IPS DF 19.7 (cell line): ENCODE data around the gene PRND.
"Not testable (repeated sequence)": the region's sequence is repeated elsewhere in the genome, so short reads cannot be mapped to it uniquely, and the experiment has no call there.

Source experiments
- DNase-seq: peaks from one replicate; pipeline ENCODE4 v3.0.0-alpha.2; 2013; ENCODE audit warnings: low read depth, low spot score

The PRND gene, protein sequence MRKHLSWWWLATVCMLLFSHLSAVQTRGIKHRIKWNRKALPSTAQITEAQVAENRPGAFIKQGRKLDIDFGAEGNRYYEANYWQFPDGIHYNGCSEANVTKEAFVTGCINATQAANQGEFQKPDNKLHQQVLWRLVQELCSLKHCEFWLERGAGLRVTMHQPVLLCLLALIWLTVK

DNA sequence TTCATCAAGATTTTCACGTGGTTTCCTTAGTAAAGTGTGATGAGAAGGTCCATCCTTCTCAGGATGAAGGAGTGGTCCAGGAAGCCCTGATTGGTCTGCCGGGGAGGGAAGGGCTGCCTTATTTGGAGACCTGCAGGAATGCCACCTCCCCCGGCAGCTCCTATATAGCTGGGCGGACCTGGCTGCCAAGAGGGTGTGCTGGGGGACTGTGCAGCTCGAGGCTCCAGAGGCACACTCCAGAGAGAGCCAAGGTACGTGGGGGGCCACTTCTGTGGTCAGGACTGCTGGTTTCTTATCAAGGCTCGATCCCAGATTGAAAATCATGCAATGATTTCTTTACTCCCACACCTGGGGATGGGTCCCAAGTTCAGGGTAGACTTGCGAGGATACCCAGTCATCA, at the start of gene PRND:
PRND (plus strand) TSS at position 191 of the 400 bp plus-strand sequence. CDS start 2,643 bp downstream, outside the sequence.
- DNase-seq = no peak

DNA sequence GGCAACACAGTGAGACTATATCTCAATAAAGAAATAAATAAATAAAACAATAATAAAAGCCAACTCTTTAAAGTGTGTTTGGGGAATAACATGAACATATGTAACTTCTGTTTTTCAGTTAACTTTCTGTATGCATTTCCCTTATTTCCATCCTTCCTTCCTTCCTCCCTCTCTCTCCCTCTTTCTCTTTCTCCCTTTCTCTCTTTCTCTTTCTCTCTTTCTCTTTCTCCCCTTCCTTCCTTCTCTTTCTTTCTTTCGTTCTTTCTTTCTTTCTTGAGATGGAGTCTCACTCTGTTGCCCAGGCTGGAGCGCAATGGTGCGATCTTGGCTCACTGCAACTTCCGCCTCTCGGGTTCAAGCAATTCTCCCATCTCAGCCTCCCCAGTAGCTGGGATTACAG, 48.8 kb upstream of the PRND start:
- no peak for DNase-seq

DNA sequence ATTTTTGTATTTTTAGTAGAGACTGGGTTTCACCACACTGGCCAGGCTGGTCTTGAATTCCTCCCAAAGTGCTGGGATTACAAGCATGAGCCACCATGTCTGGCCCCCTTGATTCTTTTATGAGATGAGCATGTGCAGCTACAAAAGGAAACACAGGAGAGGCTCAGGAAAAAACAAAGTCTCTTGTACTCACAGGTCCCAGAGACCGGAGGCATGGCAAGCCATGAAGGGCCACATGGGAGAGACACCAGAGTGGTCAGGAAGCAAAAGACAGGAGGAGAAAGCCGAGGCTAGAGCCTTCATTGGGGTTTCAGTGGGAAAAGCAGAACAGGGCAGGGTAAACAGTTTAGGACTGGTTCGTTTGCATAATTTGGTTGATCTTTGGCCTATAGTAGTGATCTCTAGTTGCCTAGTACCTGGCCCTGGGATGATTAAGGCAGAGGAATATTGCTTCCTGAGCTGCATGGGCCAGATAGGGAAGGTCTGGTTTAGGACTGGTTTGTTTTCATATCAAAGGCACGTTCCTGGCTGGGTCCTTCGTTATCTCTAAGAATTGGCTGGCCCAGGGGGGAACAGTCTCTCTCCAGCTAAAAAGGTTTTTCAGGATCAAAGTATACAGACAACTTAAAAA, 48.2 kb upstream of the PRND start:
- DNase-seq = no peak

DNA sequence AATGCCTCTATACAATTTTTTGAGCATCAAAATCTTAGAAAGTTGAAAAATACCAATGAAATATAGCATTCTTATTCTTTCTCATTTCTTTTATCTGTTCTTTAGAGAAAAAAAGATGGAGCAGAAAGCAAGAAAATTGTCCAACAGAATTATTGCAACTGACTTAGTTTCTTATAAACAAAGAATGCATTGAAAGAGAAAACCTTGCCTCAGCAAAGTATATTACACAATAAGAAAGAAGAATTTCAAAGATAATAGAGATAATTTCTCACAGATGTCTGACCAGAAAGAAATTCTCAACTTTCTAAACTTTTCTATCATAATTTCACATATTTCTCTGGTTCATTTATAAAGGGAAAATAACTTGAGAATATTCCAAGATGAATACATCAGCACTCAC, 47.0 kb upstream of the PRND start:
- no peak for DNase-seq

DNA sequence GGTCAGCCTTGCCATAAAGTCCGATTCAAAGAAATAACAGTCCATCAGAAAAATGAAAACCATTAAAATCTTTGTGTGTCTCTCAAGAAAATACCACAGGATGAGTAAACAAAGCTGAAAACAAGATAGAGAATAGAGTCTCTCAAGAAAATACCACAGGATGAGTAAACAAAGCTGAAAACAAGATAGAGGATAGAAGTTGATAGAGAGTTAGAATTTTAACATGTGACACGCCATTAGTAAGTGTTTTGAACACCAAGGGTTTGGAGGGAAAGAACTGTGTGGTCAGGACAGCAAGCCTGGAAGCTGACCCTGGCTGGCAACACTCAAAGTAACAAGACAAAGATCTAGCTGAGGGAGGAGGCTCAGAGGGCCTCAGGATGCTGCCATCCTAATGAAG, 43.9 kb upstream of the PRND start:
- DNase-seq = no peak

DNA sequence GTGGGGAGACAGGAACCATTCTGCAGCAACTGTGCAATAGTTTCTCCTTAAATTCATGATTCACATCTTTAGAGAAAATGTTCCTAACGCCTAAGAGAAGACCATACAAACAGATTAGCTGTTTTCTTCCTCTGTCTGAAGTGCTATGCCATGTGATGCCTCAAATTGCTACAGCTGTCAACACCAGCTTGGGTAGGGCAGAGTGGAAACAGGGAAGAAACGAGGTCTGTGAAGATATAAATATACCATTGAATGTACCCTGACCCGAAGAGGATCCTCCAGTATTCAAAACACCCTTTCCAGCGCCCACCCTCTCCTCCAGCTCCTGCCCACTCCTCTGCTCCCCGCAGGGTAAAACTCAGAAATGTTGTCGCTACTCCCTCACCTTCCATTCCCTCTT, 40.3 kb upstream of the PRND start:
- no peak for DNase-seq

DNA sequence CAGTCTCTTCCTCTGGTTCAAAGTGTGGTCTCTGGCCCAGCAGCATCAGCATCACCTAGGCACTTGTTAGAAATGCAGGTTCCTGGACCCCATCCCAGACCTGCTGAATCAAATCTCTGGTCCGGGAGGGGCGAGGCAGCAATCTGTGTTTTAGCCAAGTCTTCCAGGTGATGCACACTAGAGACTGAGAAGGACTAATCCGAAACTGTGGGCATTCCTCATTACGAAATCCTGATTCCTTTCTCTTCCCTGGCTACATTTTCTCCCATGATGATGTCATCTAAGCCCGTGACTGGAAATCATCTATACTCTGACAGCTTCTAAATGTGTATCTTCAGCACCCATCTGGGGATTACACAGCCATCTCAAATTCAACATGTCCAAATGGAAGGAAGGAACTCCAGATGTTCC, 39.7 kb upstream of the PRND start:
- DNase-seq = no peak

DNA sequence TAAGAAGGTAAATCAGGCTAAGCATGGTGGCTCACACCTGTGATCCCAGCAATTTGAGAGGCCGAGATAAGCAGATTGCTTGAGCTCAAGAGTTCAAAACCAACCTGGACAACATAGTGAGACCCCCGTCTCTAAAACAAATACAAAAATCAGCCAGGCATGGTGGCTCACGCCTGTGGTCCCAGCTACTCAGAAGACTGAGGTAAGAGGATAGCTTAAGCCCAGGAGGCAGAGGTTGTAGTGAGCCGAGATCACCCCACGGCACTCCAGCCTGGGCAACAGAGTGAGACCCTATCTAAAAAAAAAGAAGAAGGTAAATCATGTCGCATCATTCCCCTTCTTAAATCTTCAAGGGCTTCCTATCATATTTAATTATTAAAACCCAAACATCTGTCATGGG, 39.0 kb upstream of the PRND start:
- DNase-seq = no peak

DNA sequence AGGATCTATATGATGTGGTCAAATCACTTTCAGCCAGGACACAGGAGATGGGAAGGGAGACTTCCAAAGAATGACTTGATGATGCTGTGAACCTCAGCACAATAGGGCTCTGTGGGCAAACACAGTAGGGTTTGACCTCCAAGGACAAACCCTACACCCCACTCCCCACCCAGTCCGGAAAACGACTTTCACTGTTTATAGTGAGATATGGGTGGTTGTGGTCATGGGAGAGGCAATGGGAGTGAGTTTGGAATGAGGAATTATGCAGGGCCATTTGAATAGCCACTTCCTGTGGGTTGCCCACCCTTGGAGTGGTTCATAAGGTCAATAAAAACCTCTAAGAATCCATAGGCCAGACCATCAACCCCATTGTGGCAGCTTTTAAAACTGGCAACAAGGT, 38.4 kb upstream of the PRND start:
- no peak for DNase-seq

DNA sequence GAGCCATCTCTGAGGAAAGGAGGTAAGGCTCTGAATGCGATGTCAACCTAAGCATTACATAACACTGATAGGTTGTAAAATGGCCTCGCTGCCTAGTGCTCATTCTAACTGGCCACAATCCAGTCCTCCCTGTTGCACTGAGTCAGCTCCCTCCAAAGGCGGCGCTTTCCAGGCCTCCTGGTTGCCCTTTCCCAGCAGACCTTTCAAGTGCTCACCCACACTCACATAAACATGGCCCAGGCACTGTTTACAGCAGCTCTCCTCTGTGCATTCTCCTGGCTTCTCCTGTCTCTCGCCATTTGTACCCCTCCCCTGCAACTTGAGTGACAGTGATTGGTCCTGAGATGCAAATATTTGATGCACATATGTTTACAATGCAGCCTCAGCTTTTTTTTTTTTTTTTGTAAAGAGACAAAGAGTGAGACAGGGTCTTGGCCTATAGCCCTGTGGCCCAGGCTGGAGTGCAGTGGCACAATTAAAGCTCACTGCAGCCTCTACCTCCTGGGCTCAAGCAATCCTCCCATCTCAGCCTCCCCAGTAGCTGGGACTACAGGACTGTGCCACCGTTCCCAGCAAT, 36.8 kb upstream of the PRND start:
- DNase-seq = no peak

DNA sequence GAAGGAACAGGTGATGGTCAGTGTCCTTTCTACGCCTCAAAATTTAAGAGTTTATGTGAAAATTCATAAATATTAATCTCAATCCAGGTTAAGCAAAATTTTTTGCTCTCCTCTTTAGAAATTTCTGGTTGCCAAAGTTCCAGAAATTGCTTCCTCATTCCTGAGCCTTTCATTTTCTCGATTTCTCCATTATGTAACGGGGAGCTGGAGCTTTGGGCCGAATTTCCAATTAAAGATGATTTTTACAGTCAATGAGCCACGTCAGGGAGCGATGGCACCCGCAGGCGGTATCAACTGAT, 35.8 kb upstream of the PRND start:
- no peak for DNase-seq

DNA sequence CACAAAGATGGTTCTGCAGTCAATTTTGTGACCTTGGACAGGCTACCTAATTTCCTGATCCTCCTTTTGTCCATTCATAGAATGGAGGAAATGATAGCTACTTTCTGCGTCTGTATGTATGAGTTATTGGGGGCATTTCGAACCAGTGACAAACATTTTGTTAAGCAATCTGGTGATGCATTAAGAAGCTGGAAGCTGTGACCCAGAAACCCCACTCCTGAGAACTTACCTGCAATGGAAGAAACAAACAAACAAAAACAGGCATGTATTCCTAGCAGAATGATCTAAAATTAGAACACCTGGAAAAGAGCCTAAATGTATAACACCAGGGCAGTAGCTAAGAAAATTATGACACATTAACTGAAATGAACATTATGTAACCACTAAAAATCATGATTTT, 33.4 kb upstream of the PRND start:
- no peak for DNase-seq

DNA sequence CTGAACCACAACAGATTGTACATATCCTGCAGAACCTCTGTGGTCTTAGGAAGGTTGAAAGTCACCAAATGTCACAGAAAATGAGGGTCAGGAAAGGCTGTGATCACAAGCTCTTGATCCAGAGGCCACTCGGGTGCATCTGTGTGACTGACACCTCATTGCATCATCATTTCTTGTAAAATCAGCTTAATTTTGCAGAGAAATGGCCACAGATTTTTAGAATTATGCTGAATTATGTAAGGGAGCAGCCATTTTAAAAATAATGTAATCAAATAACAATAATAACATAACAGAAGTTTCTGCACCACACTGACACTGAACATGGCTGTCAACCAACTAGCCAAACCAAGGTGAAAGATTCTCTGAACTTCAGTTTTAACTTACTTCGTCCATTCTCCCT, 32.5 kb upstream of the PRND start:
- DNase-seq = no peak

DNA sequence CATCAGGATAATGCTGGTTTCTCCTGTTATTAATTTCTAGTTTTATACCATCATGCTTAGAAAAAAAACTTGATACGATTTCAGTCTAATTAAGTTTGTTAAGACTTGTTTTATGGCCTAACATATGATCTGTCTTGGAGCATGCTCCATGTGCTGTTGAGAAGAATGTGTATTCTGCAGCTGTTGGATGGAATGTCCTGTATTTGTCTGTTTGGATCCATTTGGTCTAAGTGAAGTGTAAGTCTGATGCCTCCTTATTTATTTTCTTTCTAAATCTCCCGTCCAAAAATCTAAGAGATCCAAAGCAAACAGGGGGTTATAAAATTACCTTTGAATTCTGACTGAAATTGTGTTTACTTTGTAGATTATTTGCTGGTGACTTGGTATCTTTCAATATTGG, 30.0 kb upstream of the PRND start:
- DNase-seq = no peak

DNA sequence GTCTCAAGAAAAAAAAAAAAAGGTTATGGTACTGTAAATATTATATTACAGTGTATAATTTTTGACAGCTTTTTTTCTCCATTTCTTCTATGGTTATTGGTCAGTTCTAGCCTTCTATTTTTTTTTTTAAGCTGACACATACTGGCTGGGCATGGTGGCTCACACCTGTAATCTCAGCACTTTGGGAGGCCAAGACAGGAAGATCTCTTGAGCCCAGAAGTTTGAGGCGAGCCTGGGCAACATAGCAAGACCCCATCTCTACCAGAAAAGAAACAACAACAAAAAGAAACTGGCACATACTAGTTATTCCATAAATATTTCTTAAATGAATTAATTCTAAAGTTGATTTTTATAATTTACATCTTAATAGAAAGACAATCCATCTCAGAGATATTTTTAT, 27.6 kb upstream of the PRND start:
- no peak for DNase-seq

DNA sequence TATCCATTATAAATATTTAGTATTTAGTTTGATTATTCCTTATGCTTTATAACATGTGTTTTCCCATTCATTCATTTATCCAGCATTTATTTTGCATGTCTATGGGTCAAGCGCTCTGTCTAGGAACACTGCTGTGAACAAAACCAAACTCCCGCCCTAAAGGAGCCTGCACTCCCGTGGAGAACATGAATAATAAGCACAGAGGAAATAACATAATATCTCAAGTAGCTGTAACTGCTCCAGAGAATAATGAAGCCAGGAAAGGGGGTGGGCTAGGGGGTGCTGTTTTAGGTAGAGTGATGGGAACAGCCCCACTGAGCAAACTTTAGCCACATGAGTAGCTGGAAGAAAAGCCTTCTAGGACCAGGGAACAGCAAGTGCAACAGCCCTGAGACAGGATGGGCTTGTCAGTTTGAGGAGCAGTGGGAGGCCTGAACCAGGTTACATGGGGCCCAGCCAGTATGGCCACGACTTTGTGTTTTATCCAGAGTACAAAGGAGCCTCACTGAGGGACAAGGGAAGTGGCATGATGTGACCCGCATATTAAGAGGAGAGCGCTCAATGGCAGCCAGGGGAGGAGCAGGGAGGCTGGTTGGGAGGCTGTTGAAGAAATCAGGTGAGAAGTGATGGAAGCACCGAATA, 24.4 kb upstream of the PRND start:
- no peak for DNase-seq

DNA sequence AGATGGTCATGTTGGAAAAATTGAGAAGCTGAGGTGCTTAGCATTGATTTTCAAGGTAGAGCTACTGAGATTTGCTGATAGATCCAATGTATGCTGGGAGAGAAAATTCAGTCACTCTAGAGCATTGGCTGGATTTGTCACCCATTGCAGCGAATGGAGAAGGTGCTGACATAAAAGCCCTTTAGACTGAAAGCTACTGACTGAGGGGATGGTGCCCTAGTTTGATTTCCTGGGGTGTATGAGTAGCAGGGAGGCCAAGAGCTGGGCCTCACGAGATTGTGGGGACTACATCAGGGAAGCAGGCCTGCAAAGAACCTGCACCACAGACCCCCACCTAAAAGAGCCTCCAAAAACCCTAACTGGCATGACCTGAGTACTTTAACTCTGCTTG, 23.9 kb upstream of the PRND start:
- DNase-seq = no peak

DNA sequence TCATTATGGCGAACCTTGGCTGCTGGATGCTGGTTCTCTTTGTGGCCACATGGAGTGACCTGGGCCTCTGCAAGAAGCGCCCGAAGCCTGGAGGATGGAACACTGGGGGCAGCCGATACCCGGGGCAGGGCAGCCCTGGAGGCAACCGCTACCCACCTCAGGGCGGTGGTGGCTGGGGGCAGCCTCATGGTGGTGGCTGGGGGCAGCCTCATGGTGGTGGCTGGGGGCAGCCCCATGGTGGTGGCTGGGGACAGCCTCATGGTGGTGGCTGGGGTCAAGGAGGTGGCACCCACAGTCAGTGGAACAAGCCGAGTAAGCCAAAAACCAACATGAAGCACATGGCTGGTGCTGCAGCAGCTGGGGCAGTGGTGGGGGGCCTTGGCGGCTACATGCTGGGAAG, 22.5 kb upstream of the PRND start:
- no peak for DNase-seq

DNA sequence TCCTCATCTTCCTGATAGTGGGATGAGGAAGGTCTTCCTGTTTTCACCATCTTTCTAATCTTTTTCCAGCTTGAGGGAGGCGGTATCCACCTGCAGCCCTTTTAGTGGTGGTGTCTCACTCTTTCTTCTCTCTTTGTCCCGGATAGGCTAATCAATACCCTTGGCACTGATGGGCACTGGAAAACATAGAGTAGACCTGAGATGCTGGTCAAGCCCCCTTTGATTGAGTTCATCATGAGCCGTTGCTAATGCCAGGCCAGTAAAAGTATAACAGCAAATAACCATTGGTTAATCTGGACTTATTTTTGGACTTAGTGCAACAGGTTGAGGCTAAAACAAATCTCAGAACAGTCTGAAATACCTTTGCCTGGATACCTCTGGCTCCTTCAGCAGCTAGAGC, 21.8 kb upstream of the PRND start:
- DNase-seq = no peak

DNA sequence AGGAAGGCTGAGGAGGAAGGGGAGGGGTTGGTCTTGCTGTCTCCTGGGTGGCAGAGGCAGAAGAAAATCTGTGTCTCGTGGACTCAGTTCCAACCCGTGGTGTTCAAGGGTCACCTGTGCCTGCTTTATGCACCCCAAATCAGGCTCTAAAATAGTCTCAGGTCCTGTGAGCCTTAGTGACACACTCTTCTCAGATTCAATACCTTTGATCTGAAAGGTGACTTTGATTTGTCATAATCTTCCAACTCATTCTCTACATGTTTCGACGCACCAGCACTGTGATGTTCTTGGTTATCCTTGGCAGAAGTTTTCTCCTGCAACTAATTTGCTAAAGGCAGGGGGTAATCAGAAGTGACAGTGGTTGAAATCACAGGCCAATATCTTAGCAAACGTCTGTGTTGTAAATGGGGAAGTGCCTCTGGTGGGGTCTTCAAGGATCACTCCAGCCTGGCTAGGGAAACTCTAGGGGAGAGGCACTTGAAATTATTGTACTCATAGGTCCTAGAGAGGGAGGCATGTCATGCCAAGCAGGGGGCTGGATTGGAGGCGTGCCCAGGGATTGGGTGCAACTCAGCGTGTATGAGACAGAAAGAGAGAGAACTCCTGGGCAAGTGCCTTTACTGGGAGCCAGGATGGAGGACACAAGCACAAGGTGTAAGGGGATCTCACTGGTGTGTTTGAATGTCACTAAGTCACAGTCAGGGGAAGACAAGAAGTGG, 19.0 kb upstream of the PRND start:
- DNase-seq = no peak

DNA sequence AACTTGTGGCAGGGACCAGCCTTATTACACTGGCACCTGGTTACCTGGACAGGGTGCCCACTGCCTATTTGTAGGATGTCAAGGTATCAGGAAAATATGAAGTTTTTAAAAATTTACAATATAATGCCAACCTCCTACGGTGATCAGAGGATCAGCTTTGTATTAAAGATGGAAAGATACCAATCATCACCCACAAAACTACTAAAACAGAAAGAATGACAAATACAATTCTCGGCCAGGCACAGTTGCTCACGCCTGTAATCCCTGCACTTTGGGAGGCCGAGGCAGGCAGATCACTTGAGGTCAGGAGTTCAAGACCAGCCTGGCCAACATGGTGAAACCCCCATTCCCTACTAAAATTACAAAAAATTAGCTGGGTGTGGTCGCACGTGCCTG, 18.4 kb upstream of the PRND start:
- DNase-seq = no peak

DNA sequence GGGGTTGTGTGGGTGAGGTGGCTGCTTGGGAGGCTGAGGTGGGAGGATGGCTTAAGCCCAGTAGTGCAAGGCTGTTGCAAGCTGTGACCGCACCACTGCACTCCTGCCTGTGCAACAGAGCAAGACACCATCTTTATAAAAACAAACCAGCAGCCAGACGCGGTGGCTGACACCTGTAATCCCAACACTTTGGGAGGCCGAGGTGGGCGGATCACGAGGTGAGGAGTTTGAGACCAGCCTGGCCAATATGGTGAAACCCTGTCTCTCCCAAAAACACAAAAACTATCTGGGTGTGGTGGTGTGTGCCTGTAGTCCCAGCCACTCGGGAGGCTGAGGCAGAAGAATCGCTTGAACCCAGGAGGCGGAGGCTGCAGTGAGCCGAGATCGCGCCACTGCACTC, 14.8 kb upstream of the PRND start:
- DNase-seq = not testable (repeated sequence)

DNA sequence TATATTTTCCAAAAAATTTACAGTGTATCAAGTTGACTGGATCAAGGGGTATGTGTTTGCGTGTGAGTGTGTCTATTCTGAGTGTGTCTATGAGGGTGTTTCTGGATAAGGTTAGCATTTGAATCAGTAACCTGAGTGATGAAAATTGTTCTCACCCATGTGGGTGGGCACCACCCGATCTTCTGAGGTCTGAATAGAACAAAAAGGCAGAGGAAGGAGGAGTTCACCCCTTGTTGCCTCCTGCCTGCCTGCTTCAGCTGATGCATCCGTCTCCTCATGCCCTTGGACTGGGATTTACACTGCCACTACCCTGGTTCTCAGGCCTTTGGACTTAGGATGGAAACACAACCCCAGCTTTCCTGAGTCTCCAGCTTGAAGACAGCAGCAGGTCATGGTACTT, 13.7 kb upstream of the PRND start:
- DNase-seq = no peak
